ENCODE data around the gene GLP2R.
"Not testable (repeated sequence)": the region's sequence is repeated elsewhere in the genome, so short reads cannot be mapped to it uniquely, and the experiment has no call there.

Gene GLP2R, protein sequence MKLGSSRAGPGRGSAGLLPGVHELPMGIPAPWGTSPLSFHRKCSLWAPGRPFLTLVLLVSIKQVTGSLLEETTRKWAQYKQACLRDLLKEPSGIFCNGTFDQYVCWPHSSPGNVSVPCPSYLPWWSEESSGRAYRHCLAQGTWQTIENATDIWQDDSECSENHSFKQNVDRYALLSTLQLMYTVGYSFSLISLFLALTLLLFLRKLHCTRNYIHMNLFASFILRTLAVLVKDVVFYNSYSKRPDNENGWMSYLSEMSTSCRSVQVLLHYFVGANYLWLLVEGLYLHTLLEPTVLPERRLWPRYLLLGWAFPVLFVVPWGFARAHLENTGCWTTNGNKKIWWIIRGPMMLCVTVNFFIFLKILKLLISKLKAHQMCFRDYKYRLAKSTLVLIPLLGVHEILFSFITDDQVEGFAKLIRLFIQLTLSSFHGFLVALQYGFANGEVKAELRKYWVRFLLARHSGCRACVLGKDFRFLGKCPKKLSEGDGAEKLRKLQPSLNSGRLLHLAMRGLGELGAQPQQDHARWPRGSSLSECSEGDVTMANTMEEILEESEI

DNA sequence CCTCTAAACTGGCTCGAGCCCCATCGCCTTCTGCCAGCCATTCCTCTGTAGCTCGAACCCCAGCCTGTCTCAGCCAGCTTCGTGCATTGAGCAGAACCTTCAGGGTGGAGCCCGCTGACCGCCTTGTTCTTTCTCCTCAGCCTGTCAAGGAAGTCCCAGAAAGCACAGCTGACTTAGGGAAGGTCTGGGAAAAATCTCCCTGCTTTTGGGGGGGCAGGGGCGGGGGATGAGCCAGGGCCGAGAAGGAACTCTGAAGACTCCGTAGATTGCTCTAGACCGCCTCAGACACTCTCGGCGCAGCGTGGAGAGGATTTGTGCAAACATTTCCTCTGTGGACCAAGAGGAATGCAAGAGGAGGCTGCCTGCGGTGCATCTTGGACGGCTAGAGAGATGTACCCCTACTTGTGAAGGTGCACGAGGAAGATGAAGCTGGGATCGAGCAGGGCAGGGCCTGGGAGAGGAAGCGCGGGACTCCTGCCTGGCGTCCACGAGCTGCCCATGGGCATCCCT is at the start of gene GLP2R:
GLP2R (plus strand) TSS at position 284 of the 510 bp plus-strand sequence; CDS start at position 424, 140 bp downstream.
- no peak for FAIRE-seq

DNA sequence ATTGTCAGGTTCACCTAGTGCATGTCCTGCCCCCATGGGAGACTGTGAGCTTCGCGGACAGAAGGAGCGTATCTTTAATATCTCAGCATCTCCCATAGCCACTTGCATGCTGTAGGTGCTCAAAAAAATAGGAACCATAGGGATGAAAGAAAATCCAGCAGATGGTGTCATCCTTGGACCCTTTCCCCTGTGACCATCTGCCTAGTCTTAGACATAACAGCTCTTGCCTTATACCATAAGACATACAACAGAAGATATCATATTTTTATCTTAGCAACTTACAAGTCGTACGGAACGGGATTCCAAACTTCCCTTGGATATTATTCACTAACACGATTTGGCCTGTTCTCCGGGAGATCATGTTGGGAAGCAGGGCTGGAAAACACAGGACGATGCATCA is 48.8 kb upstream of the GLP2R start:
- FAIRE-seq: no peak

DNA sequence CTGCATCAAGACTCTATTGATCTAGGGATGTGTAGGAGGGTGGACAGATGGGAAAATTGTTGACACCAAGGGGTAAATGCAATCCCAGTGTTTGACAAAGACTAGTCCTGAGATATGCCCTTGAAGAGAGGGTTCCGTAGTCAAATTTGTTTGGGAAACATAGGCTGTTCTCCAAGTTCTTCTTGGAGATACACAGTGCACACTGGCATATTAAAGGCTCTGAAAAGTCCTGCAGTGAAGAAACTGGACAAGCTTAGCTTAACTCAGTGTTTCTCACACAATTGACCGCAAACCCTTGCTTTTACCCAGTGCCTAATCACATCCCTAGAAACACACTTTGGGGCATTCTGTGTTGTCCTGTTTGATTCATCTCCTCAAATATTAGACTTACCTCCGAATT is 45.2 kb upstream of the GLP2R start:
- FAIRE-seq: no peak

DNA sequence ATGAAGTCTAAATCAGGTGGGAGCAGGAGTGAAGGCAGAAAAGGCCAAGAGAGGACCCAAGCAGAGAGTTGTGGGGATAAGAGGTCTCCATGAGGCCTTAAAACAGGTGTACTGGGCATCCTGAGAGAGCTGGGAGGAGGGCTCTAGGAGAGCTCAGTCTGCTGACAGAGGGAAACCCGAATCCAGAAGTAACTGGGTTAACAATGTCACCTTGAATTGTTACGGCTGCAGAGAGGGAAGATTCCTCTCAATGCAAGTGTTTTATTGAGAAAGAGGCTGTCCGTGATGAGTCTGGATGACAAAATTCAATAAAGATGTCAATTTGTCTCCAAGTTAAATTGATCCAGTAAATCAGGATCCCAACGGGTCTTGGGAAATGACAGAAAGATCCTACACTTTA is 42.7 kb upstream of the GLP2R start:
- FAIRE-seq: no peak

DNA sequence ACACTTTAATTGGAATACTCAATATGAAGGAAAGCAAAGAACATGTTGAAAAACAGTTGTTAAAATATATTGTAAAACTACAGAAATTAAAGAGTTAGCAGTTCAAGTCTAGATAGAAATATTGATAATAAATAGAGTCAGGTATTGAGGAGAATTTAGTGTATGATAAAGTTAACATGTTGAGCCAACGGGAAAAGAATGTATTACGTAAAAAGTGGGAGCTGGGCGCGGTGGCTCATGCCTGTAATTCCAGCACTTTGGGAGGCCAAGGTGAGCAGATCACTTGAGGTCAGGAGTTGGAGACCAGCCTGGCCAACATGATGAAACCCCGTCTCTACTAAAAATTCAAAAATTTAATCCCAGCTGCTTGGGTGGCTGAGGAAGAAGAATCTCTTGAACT is 42.3 kb upstream of the GLP2R start:
- FAIRE-seq: not testable (repeated sequence)

DNA sequence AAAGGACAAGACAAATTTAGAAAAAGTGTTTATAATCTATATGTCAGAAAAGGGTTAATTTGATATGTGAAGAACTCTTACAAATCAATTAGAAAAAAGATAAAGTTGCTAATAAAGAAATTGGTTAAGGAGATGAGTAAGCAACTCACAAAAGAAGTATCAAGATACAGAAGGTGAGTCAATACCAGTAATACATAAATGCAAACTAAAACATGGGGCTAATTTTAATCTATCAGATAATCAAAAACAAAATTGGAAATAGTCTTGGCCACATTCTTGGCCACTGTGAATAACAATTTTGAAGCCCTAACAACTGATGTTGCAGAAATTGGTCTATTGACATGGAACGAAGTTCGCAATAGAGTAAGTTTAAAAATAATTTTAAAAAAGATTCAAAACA is 41.2 kb upstream of the GLP2R start:
- no peak for FAIRE-seq

DNA sequence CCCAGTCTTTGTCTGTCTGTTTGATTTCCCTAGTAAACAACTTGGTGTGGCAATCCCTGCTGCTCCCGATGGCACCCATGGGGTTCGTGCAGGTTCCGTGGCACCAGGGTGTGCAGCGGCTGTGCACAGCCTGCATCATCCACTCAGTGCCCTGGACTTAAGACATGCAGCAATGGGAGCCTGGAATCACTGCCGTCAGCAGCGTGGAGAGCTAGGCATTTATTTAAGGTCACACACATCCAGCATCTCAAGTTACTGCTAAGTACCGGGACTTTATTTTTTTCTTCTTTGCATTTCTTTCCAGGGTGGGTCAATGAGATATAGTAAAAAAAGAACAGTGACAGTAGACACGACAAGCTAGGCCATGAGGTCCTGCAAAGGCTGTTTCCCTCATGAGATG is 37.1 kb upstream of the GLP2R start:
- no peak for FAIRE-seq

DNA sequence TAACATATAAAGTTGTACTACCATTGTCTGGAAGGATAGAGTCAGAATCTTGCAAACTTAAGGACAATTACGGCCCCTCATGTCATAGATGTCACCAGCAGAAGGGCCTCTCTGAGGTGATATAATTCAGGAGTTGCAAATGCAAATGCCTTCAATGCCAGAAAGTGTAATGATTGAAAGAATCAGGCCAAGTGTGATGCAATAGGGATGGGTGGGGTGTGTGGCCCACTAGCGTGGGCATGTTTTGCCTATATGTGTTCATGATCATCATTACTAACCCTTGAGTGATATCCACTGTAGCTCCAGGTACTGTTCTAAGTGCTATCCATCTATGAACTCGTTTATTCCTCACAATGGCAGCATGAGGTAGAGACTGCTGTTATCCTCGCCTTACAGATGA is 35.4 kb upstream of the GLP2R start:
- no peak for FAIRE-seq

DNA sequence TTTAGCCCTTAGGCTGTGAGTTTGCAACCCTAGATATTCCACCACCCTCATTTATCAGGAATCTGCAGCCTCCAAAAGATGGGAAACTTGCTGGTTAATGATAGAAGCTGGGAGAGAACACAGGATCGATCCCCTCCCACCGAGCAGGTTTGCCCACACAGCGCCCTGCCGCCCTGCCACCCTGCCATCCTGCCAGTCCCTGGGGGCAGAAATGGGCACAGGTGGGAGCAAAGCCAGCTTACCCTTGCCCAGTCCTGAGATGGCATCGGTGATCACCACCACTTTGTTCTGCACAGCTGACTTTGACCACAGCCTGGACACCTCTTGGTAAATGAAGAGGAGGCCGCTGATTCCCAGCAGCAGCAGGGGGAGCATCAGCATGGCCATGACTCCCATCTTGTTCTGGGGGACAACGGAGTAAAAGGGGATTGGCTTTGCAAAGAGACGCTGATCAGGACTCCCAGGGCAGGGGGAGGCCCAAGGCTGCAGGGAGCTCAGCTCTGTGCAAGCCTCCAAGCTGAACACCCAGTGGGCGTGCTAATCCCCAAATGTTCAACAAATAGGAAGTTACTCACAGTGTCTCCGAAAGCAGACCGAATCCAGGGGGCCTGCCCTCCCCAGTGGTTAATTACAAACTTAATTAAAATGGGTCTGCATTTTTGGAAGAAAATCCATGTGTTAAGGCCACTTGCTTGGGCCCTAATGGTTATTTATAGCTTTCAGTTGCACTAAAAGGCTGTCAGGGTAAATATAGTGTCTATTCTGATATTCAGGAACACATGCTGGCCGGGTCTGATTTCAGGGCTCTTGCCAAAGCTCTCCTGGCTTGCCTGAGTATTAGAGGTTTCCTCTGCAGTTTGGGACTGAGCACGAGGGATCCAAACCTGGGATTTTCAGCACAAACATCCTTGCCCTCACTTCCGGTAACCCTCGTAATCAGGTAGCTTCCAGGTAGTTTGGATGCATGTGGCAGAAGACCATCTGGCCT is 34.5 kb upstream of the GLP2R start, which contains the start of gene DHRS7C:
DHRS7C (minus strand) TSS at position 704 of the 988 bp plus-strand sequence; CDS start at position 396, 308 bp downstream.
- no peak for FAIRE-seq

DNA sequence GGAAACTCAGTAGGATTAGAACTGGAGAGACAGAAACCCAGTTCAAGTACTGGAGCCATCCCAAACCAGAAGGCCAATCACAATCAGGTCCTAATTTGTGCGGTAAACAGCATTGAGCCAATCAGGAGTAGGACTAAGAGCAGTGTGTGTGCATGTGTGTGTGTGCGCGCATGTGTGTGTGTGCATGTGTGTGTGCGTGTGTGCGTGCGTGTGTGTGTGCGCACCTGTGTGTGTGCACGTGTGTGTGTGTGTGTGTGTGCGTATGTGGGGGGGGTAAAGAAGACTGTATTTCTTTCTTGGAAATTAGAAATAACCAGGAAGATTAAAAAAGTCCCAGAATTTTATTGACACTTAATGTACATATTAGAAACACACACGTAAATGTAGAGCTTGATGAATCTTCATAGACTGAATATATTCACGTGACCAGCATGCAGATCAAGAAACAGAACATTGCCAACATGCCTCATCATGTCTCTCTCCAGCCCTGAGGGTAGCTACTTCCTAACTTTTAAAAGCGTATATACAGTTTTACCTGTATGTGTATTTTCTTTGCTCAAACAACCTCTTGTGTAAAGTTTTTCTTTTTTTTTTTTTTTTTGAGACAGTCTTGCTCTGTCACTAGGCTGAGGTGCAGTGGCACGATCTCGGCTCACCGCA is 33.4 kb upstream of the GLP2R start:
- no peak for FAIRE-seq

DNA sequence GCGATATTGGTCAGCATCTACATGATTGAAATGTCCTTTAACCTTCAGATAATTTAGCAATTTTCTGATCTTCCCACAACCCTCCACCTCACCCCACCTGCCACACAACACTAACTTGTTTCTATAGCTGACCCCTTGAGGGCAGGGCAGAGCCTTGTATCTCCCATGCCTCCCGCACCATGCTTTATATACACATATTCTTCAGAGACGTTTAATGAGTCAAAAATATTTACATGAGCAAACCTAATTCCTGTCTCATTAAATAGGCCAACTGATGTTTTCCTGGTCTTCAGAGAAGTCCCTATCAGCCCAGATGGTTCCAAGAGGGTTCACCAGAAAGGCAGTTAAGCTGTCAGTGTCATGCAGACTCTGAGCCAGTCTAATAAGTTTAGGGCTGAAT is 27.7 kb upstream of the GLP2R start:
- no peak for FAIRE-seq

DNA sequence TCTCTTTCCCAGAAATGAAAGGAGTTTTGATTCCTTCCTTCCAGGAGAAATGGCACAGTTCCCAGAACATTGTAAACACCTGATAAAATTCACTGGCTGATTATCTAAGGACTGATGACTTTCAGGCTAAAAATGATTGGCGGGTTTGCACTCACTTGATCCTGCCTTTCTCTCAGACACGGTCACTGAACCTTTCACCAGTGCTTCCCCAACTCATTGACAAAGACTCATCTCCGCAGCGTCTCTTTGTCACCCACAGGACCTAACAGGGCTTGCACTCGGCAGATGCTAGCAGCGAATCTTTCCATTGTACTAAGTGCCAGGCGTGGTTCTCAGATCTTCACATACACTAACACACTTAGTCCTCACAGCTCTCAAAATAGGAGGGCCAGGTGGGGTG is 27.0 kb upstream of the GLP2R start:
- no peak for FAIRE-seq

DNA sequence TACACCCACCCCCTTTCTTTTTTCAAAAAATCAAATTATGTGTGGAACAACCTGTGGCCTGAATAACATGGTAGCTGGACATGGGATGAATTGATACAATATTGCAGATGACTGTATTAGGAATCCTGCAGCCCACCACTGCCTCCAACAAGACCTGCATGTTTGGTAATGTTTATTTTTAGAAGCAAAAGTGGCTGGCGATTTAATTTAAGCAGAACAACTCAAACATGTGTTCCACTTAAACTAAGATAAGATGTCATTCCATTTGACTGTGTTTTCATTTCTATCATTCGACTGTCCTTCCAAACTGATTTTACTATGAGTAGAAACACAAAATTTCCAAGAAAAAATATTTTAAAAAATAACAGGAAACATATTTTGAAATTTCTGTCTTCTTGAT is 24.2 kb upstream of the GLP2R start:
- no peak for FAIRE-seq

DNA sequence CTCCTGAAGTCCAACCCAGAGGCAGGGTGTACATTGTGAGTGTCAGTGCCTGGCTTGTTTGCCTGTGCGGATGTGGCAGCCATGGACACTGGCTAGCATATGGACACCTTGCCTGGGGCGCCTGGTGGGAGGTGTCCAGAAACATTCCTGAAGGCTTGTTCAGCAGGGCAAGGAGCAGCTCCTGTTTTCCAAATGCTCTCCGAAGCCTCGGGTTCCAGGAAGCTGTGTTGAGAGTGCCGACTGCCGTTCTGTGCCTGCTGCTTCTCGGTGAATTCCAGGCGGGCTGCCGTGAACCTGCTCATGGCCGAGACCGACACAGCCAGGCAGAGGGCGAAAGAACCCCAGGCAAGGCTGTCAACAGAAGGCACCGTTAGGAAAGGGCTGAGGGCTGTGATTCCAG is 23.4 kb upstream of the GLP2R start:
- FAIRE-seq: no peak

DNA sequence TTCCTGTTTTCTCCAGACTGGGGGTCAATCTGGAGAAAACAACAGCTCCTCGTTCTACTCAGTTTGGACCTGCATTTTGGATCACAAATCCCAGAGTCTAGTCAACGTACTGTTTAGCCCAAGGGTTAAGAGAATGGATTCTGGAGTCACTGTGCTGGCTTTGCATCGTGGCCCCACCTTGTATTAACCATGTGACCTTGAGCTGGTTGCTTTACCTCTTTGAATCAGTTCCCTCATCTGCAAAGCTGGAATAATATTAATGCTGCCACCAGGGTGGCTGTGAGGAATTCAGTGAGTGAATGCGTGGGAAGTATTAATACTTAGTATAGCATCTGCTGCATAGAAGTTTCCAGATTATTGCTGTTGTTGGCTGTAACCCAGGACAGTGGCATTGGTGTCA is 23.0 kb upstream of the GLP2R start:
- no peak for FAIRE-seq

DNA sequence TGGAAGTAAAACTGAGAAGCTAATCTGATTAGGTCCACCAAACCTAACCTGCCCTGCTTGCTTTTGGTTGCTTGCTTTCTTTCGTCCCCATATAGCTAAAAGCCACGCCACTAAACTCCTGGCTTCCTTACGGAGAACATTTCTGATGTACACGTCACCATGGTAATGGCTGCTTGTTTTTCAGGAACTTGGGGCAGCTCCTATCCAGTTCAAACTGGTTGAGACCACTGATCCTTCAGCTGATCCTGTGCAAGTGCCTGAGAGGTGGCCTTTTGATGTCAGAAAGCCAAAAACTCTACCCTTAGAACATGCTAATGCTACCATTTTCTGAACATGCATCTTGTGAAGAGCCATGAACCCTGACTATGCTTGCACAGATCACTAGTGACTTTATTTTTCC is 20.0 kb upstream of the GLP2R start:
- no peak for FAIRE-seq

DNA sequence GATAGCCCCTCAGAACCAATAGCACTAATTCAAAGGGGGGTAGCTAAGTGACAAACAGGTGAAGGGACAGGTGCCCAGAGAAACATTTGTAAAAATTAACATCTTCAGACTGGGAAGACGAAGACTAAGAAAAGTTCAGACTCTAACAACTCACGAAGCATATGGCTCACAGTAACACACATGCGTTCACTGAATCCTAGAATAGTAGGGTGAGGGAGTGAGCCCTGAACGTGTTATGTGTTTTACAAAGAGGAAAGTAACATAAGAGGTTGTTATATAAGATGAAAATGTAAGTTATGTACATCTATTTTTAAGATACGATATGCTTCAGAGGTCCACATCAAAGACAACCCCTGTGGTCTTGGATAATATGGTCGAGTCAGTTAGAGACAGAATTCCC is 19.0 kb upstream of the GLP2R start:
- FAIRE-seq: no peak

DNA sequence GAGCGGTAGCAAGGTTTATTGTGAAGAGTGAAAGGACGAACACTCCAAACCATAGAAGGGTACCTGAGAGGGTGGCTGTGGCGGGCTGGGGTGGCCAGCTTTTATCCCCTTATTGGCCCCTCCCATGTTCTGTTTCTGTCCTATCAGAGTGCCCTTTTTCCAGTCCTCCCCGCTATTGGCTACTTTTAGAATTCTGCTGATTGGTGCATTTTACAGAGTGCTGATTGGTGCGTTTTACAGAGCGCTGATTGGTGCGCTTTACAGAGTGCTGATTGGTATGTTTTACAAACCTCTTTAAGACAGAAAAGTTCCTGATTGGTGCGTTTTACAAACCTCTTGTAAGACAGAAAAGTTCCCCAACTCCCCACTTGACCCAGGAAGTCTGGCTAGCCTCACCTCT is 16.3 kb upstream of the GLP2R start:
- FAIRE-seq: no peak

DNA sequence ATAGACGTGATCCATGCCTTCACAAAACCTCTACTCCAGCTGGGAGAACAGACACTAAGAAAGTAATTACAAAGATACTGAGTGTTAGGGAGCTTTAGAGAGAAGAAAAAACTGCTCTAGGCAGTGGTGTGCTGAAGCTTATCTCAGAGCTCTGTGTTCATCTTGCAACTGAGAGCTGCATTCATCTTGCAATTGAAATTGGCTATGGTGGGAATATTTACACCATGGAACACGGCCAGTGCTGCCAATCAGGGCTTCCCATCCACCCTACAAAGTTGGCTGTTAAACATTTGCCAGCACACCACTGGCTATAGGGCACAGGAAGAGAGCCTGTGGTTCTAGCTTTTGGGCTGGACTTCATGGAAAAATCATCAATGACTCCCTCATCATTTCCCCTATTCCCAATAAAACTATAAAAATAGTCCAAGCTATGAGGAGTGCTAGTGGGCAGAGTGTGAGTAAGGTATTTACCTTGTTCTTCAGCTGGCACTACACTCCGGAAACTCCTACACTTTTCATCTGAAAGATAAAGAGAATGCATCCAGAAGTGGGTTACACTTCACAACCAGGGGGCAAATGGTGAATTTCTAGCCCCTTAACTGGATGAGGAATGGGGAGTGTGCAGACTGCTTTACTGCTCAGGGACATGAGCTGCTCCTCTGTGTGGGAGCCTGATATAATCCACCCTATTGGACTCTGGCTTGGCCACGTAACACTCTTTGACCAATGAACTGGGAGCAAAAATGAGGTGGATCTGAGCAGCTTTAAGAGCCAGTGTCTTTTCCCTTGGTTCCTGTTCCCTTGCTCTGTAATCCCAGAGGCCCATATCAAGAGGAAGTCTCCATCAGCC is 15.4 kb upstream of the GLP2R start:
- no peak for FAIRE-seq

DNA sequence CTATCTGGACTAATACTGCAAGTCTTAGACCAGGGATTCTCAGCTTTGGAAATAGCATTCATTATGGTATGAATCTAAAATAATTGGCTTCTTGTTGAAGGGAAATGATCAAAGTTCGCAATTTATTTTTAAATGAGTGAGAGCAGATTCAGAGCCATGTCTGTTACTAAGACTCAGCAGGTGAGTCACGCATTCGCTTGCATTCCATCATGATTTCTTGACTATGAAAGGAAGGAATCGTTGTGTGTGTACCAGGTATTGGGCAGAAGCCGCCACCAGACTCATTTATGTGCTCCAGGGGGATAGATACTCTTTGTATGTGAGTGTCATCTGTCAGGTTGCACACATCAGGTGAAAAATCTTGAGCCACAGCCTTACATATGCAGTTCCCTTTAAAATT is 14.6 kb upstream of the GLP2R start:
- no peak for FAIRE-seq

DNA sequence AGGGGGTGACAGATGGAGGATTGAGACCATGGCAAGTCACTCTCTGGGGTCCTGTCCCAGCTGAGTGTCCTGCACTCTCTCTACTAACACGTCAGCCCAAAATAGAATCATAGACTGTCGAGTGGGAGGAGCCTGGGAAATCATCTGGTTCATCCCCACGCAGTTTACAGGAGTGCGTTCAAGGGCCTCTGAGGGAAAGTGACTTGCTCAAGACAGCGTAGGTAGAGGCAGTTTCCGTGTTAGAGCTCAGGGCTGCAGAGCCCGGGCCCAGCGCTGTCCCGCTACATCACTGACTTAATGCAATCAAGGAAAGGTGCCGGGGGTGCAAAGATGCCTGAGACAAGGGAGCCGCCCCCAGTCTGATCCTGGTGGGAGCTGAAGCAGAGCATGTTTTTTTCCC is 14.2 kb upstream of the GLP2R start:
- no peak for FAIRE-seq

DNA sequence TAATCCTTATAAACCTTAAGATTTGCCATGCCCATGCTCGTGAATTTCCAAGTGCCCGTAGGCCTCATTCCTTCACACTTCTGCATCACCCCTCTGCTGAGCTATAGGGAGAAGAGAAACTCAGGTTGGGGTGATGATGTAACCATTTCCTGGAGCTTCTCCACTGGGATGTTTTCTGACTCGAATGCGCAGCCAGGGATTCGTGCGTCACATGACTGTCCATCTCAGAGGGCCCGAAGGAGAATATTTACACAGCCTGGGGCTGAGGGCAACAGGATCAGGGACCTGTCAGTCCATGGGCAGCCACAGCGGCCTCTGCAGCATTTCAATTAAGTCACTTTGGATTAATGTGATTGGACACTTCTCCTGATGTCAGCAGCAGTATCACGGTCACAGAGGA is 12.6 kb upstream of the GLP2R start:
- no peak for FAIRE-seq

Data from G401.6 (cell line).